Activated CD8-positive, alpha-beta memory T cell treated with anti-CD3 and anti-CD28 coated beads, Interleukin-2, amount 50 U/mL, for 48 hours (primary cell): ENCODE measurements around the gene STXBP6.
"Not testable (repeated sequence)": the region's sequence is repeated elsewhere in the genome, so short reads cannot be mapped to it uniquely, and the experiment has no call there.

Experiments used
- DNase-seq: peaks from one replicate; pipeline ENCODE4 v3.0.0-alpha.2; 2020

The STXBP6 gene

DNA sequence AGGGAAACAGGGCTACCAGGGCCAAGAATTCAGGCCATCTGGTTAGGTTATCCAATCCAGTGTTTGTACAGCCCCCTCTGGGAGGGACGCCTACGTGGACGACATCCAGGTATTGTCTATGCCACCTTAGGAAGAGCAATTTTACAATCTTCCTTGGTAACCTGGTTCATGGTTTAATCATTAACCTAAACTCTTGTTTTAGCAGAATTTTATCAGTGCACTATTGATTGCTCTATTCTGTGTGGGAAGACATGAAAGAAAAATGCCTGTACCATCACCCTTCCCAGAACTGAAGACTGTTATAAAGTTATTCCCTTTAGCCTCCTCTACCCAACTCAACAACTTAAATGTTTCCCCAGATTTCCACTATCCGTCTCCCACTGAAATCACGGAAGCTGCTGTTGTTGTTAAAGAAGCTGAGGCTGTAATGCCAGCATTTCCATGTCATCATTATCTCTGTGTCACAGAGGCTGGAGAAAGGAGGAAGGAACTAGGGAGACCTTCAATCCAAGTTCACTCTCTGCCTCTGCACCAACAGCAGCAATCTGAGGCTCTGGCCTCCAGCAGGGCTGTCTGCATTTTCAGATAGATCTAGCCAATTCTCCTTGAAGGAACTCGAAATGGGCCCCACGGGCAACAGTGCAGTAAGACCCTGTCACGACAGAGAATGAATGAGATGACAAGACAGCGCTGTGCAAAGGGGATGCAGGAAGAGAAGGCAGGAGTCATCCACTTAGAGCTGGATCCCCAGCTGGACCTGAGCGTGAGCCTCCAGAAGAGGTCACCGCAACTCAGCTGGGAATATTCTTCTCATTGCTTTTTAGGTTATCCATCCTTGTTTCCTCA, 232.5 kb downstream of the STXBP6 start:
- DNase-seq, result no peak

DNA sequence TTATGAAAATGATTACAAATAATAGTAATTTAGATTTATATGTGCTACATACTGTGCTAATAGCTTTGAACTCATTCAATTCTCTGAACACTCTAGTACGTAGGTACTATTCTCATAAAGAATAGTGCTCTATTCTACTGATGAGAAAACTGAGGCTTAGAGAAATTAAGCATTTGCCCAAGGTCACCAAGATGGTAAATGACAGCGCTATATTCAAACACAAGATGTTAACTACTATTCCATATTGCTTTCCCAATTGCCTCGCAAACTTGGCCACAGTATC, 233.1 kb downstream of the STXBP6 start:
- no peak for DNase-seq

DNA sequence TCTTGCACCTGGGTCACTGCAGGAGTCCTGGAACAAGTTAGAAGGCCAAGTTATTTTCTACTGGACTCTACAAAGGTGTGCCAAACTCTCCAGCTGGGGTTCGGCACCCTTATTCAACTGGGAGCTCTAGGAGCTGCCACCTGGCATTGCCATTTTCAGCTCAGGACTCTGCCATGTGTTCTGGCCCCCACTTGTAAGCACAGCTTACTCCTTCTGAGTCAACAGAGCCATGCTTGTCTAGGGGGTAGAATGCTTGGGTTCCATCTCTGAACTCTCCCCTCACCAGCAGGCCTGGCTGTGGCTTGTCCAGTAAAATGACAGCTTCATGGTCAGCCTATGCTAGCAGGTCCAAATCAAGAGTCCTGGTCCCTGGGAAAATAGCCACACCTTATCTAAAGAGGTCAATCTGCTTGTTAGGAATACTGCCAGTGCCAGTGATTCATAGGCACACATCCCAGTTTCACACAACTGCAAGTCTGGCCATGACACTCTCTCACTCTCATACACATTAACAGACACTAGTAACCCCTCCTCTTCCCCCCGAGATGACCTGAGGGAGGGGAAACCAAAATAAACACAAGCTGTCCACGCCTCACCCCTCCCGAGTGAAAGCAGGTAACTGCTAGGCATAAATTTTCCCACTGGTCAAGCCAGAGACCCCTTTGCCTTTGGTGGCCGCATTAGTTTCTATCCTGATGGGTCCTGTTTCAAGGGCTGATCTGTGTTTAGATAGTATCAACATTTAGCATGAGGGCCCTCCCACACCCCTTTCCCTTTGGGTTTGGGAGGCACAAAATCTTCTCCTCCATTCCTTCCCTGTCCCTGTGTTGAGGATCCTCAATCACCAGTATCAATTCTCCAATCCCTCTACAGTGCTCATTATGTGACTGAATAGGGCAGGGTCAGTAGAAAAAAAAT, 233.7 kb downstream of the STXBP6 start:
- DNase-seq, result no peak

DNA sequence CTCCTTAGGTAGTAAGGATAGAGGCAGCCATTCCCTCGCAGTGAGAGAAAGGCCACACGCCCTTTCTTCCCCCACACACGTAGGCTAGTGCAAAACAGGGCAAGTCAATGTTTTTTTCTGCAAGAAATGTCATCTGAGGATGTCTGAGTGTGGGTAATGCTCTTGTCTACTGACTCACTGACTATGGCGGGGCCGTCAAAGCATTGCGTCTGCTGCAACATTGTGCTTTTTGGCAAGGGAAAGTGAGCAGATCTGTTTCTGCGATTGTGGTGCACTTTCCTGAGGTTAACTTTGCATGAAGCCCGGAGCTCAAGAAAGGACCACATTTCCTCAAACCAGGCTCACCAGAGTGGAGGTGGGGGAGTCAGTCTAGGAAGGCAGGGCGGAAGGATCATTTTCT, 234.4 kb downstream of the STXBP6 start:
- DNase-seq, result no peak

DNA sequence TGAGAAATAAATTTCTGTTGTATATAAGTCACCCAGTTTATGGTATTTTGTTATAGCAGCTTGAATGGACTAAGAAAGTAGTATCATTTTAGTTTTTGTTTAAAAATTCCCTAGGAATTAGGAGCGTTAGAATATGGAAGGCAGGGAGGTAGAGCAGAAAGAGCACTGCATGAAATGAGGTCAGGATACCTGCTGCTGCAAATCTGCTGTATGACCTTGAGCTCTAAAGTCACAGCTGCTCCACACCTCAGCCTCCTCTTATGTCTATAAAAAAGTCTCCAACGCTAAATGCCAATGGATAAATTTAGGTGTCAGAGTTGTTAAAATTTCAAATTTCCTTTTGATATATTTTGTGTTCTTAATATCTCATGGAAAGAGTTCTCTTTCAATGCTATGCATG, 235.0 kb downstream of the STXBP6 start:
- DNase-seq, result no peak

DNA sequence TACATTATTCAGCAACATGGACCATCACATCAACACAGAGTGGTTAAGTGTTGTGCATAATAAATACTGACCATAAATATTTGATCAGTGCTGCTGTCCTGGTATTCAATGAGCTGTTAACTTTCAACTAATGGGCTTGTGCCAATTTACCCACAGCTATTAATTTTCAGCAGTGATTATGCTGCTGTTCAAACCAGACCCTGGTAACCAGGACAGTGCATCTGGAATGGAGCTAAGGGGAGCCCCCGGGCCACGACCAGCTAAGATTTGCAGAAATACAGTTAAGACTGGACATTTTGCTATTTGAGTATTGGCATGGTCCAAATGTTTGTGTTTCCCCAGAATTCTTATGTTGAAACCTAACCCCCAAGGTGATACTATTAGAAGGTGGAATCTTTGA, 235.6 kb downstream of the STXBP6 start:
- no peak for DNase-seq

DNA sequence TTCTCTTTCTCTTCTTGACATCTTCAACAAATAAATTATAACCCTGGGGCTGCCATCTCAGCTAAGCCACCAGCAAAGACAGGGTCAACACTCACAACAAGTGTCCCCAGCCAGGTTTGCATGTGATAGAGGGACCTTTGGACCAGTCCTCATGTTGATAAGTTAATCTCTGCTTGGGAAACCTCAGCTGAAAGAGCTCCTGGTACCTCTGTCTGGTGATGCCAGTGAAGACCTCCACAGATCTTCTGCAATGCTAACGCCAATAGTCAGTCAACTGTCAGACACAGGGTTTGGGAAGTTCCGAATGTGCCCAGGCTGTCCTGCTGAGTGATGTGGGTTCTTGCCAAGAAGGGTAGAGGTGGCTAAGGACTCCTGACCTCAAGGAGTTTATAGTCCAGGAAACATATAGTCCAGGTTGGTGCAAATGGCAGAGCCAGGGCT, 236.1 kb downstream of the STXBP6 start:
- no peak for DNase-seq

DNA sequence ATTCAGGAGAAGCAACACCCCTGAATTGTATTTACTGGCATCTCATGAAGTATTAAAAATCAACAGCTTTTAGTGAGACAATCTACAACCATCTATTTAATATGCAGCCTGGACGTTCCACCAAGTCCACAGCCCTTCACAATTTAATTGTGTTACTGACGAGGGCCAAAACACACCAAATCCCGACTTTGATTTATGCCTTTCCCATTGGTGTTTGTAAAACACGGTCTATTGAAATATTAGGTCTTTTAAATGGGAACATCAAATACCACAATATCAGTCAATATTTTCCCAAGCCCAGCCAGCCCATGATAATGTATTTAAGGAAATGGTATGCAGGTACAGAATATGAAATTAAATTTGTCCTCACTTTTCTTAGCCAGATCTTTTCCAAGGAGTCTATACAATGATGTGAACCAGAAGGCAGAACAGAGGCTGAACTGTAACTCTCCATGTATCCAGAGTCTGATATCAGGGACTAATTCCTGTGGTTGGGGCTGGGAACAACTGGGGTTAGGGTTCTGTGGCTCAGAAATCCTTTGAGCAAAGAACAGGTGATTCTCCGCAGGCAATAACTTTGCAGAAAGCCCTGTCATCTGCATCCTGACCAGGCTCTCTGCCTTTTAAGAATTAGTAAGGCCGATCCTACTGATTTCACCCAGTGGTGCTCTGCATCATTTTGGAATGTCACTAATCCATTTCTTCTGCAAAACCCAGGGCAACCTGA, 236.7 kb downstream of the STXBP6 start:
- no peak for DNase-seq

DNA sequence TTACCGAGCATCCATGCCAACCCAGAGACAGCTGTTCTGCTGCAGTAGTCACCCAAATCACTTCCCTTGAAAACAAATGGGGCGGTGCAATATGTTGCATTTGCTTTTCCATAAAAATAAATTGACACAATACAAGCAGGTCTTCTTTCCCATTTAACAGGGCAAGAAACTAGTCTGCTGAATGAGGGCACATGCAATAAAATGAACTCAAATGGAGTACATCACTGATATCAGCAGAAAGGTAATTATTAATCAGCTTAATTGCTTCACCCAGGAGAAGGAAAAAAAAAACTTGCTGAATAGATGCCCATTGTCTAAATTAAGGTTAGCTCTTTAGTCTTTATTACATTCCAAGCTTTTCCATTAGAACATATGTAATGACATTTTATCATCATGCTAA, 240.8 kb downstream of the STXBP6 start:
- DNase-seq, result no peak

DNA sequence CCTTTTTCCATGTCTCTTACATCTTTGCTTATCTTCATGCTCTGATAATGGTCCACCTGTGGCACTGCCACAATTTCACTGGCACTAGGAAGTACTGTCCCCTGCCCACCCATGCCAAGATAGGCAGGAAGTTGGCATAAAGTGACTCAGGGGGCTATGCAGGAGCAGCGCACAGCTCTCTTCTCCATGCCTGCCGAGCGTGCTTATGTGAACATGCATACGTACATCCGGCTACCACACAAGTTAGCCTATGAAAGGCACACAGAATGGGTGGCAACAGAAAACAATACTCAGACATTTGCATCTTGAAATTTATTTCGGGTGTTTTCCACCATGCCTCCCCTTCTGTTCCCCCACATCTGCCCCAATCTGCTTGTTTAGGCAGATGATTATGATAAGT, 241.5 kb downstream of the STXBP6 start:
- no peak for DNase-seq

DNA sequence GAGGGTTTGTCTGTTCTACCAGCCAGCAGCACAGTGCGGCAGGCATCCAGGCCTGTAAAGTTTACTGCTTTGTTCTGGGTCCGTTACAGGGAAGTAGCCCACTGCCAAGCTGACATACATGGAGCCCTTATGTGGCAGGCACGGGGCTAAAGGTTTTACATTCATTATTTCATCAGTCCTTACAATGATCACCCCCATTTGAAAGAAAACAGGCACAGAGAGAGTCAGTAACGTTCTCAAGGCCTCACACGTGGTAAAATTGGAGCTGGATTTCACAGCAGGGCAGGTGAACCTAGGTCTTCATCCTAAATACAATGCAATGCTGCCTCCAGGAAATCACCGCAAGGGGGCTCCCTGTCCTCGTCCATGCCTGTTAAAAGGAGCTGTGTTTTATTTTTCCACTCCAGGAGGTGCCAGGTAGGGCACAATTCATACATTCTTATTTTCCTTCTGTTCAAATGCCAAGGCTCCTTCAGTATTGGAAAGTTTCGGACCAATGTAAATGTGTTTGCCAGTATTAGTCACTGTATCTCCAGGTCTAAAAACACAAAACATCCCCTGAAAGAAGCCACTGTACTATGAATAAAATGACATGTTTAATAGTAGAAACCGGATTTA, 243.8 kb downstream of the STXBP6 start:
- peak; percentile 74 for DNase-seq

DNA sequence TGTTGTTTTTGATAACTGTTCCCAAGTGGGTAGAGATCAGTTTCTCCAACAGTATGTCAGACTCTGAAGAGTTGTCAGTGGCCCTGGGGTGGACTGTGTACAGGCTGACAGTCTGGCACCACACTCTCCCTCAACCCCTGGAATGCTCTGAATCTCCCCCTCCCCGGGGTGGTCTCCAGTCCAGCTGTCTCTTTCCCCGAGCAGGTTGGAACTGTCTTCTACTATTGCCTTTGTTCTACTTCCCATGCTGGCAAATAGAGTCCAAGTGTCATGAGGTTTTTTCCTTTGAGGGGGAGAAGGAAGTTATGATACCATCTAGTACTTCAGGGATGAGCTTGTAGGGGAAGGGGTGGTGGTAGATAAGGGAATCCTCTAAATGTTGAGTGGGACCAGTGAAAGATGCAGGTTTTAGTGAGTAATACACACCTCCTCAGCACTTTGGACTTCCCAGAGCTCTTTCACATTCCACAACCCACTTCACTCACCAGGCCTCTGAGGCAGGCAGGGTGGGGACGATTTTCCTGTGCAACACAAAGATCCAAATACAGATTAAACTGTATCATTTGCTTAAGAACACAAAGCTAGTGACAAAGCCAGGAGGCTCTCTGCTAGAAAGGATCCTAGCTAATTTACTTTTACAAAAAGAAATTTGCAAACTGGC, 245.3 kb downstream of the STXBP6 start:
- DNase-seq, result no peak

DNA sequence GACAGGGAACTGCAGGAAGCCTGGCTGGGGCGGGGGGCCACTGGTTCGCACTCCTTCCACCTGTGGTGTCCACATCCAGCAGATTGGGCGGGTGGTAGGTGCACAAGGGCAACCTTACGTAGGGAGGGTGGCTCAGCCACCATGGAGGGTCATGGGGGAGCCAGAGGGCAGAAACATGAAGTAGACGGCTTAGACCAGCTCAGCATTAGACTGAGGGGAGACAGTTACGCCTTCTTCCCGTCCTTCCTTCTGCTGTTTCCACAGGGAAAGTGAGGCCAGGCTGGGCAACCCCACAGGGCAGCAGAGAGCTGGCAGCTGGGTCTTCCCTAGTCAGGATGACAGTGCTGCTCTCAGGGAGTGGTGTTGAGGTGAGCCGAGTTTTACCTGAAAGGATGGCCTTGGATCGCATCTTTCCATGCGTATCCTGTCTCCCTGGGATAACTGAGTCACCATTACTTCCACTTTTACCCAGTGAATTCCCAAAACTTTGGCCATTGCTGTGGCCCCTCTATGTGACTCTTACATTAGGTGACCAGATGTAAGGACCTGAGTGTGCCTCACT, 245.9 kb downstream of the STXBP6 start:
- DNase-seq, result no peak

DNA sequence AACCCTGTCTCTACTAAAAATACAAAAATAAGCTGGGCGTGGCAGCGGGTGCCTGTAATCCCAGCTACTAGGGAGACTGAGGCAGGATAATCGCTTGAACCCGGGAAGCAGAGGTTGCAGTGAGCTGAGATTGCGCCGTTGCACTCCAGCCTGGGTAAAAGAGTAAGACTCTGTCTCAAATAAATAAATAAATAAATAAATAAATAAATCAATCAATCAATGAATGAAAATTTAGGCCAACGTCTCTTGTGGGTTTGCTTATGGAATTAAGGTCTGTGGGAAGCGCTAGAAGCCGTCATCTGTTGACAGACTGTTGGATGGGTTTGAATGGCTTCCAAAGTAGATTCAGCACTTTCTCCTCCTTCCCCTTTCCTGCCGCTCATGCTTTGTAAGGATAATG, 246.5 kb downstream of the STXBP6 start:
- DNase-seq, result not testable (repeated sequence)

DNA sequence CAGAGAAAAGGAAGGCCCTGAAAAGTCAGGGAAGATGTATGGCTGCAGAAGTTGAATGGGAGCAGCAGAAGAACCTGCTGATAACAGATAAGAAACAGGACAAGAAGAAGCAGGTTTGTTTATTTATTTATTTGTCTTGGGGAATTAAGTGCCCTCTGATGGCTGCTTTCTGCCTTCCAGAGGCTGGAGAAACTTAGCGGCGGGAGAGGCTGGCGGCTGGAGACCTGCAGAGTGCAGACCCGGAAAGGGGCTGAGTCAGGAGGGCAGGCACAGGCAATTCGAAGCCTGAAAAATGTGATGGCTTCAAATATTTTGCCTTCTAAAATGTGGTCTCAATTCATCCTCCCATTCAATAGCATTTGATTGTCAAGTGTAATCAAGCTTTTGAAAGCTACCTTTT, 247.7 kb downstream of the STXBP6 start:
- DNase-seq, result no peak

DNA sequence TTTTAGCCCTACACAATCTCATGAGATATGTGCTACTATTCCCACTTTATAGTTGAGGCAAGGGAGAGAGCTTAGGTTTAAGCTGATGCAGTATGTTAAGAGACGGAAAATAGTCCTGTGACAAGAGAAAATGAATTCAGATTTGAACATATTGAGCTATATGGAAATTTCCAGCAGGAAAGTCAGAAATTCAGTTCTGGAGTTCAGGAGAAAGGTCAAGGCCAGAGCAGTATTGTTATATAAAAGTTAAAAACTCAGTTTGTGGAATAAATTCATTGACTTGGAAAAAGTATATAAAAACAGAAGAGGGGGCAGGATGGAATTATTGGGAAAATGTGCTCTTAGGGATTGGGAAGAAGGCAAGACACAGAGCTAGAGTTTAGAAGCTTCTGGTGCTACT, 248.9 kb downstream of the STXBP6 start:
- DNase-seq, result no peak

DNA sequence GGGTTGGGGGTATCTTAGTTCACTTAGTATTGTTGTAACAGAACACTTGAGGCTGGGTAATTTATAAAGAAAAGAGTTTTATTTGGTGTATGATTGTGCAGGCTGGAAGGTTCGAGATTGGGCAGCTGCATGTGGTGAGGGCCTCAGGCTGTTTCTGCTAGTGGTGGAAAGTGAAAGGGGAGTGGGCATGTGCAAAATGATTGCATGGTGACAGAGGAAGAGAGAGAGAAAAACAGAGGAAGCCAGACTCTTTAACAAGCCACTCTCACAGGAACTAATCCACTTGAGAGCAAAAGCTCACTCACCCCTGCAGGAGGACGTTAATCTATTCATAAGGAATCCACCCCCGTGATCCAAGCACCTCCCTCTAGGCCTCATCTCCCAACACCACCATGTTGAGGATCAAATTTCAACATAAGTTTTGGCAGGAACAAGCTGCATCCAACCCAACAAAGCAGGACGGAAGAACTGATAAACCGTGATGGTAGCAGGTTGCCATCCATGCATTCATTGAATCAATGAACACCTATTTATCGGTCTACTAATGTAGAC, 251.0 kb downstream of the STXBP6 start:
- DNase-seq, result no peak

DNA sequence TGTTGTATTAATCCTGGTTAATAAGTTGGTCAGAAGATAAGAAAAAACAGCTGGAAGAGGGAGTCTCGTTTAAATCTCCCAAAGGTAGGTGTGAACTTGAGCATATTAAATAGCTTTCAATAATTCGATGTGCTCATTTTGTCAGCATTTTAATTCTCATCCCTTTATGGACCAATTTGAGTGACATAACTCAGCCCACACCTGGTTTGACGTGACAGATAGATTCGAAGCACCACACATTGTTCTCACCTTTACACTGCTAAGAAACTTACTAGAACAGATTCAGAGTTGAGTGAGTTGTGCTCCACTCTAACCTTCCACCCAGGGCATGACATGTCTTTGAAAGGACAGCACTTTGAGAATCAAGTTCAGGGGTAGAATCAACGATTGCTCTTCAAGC, 254.5 kb downstream of the STXBP6 start:
- DNase-seq, result no peak

DNA sequence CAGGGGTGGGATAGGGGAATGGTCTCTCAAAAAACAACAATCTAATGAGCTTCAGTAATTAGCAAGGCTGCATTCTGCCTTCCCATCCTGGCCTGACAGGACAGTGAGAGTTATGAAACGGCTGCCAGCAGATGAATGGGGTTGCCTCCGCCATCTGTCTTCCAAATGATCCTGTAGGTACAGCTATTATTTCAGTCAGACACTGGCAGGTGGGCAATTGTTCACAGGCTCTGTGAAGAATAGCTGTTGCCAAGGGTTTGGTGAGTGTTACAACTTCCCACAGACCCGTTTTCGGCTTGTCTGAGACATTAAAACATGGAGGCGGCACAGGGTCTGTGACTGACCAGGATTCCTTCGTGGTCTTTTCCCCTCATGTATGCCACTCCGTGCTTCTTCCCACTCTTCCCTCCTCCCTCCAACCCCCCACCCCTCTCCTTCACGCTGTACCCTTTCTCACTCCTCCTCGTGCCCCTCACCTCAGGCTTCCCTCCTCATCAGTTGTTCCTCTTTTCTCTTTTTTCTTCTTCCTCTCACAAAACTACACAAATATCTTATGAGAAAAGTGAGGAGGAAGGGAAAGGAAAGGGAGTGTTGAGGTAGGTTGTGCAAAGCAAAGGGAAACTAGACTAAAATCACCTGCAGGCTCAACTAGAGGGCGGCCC, 255.2 kb downstream of the STXBP6 start:
- DNase-seq, result no peak

DNA sequence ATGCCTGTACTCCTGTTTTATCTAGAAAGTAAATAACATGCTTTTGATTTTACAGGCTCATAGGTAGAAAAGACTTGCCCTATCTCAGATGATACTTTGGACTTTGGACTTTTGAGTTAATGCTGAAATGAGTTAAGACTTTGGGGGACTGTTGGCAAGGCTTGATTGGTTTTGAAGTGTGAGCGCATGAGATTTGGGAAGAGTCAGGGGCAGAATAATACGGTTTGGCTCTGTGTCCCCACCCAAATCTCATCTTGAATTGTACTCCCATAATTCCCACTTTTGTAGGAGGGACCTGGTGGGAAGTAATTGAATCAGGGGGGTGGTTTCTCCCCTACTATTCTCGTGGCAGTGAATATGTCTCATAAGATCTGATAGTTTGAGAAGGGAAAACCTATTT, 259.8 kb downstream of the STXBP6 start:
- no peak for DNase-seq

DNA sequence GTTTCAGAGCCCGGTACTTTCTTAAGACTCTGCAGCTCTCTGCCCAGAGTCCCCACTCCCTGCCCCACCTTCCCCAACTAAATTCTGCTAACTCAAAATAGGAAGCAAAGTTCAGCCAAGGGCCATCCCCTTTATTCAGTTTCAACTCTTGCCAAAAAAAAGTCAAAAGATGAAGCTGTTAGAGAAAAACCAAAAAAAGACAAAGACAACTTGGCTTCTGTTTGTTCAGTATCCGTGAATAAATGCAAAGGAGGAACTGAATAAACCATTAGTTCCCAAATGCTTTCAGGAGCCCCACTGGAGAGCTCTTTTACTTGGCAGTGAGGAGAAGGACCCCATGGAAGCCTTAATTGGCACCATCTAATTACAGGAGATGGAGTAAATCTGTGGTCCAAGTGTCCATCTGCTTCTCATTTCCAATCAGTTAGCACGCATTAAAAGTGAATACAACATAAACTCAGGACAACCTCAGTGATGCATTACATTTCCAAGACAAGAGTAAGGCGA, 260.5 kb downstream of the STXBP6 start:
- DNase-seq, result no peak
